CD4-positive, alpha-beta T cell treated with Interleukin-2 at 100 ng/mL for 4 hours (primary cell): Measurements from ENCODE around the gene NDUFAF2.
A peak's percentile ranks its signal among the peaks of the same experiment; 100 is the strongest.
"Not testable (repeated sequence)": the region's sequence is repeated elsewhere in the genome, so short reads cannot be mapped to it uniquely, and the experiment has no call there.

ENCODE experiments used
- DNase-seq: peaks from one replicate; pipeline ENCODE4 v3.0.0-alpha.2; 2020; ENCODE audit warnings: low spot score

Gene NDUFAF2, protein sequence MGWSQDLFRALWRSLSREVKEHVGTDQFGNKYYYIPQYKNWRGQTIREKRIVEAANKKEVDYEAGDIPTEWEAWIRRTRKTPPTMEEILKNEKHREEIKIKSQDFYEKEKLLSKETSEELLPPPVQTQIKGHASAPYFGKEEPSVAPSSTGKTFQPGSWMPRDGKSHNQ

DNA sequence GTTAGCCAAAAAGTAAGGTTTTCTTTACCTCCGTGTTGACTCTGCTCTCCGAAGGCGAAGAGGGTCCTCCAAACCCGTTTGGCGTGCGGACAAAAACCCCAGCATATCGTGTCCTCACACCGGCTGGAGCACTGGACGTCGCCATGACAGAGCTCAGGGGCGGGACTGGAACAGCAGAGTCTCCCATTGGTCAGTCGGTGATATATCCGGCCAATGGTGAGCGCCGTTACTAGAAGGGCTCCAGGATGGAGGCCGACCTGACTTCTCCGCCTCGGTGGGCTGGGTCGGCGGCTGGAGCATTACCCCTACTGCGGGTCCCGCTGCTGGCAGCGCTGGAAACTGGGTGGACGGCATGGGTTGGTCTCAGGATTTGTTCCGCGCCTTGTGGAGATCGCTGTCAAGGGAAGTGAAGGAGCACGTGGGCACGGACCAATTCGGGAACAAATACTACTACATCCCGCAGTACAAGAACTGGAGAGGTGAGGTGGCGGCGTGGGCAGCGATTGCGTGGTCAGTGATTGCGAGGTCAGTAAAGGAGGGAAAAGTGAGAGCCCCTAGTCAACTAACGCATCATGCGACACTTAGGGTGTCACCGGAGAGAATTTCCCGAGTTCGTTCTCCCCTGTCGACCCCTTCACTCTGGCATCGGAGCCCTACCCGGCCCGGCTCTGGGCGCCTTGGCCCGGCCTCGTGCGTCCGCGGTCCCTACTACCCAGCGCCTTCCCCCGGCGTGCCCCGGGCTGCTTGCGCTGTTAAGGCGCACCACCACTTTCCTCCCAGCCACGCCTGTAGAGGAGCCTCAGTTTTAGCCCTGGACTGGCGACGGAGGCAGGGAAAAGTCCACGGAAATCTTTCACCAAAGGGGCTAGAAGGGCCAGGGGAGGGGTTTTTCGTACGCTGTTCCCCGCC, at the start of gene NDUFAF2, which contains the start of gene ERCC8:
NDUFAF2 (plus strand) TSS at position 302 of the 909 bp plus-strand sequence; CDS start at position 353, 51 bp downstream.
ERCC8 (minus strand) TSS at position 167 of the 909 bp plus-strand sequence; CDS start at position 105, 62 bp downstream.
- peak; percentile 92 for DNase-seq

DNA sequence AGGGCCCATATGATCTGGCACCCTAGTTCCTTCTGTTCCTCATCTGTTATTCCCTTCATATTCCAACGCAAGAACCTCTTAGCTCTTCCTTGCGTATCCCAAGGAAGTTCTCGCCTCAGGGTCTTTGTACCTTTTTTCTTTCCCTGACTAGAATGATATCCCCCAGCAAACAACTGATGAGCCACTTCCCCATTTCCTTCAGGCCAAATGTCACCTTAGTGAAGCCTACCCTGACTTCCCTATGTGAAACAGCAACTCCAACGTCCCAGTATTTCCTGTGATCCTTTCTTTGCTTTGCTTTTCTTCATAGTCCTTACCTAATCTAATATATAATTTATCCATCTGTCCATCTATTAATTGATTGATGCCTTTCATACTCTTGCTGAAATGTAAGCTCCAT, 48.0 kb upstream of the NDUFAF2 start:
- DNase-seq: no peak

DNA sequence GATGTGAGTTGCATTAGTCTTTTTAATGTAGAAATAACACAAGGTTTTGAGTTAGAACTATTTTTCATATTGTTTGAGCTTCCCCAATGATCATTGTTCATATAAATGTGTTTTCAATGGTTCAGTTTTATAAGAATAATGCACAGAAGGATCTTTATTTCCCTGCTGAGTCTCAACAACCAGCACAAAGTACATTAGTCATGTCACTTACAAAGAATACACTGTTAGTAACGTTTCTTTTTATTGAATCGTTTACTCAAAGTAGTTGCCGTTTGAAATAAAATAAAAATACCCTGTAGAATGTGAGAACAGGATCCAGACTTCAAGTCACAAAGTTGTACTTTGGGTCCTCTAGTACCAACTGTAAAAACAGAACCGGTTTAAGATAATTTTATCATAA, 41.6 kb upstream of the NDUFAF2 start:
- no peak for DNase-seq

DNA sequence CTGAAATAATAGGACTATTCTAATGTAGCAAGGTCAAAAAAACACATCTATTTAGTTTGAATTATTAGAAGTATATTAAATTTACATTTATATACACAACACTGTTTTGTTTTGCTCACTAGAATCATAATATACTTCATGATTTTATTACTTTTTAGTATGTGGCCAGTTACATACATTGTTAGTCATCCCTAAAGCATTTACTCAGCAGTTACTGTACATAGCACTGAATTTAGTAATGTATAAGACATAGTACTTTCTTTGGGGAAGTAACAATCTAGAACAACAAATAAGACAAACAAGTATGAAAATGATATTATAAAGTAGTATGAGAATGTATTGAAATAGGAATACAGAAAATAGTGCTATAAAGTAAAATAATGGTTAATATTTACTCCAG, 28.4 kb upstream of the NDUFAF2 start:
- DNase-seq: no peak

DNA sequence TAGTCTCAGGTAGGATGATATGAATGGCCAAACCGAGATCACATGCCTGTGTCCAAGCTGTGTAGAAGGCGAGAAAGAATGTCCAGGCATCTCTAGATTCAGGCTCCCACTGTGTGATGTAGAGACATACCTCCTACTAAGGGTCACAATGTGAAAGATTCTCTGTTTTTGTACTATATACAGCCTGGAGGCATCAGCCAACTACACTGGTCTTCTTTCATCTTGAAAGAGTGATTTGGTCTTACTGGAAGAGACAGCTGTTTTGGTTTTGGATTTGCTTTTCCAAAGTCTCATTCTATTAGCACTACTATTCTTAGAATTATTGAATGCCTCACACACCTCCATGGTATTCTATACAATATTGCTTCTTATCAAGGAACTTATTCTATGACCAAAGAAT, 26.5 kb upstream of the NDUFAF2 start:
- DNase-seq: no peak

DNA sequence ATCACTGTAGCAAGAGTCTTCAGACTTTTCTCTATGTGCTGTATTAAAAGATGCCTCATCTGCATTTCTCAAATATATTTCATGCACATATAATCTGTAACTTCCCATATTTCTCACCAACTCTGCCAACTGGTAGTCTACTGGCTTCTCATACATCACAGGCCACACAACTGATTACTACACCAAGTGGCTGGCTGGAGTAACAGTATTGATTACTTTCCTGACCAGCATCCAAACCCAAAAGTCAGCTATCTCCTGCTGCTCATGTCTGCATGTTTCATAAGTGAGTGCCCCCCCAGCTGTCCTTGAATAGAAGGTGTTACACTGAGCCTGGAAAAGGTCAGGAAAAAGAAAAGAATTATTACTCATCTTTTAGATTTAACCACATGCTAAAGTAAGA, 17.6 kb upstream of the NDUFAF2 start:
- DNase-seq: no peak

DNA sequence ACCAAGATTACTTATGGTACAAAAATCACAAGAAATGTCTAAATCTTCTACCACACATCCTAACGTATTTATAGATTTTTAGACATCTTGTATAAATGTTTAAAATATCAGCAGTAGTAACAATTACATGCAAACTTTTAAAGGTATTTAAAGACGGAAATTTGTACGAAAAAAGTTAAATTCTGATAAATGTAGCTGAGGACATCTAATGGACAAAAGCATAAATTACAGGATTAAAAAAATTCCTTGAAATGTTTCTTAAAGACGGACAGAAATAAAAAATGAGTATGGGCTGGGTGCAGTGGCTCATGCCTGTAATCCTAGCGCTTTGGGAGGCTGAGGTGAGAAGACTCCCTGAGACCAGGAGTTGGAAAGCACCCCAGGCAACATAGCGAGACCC, 16.0 kb upstream of the NDUFAF2 start:
- DNase-seq: no peak

DNA sequence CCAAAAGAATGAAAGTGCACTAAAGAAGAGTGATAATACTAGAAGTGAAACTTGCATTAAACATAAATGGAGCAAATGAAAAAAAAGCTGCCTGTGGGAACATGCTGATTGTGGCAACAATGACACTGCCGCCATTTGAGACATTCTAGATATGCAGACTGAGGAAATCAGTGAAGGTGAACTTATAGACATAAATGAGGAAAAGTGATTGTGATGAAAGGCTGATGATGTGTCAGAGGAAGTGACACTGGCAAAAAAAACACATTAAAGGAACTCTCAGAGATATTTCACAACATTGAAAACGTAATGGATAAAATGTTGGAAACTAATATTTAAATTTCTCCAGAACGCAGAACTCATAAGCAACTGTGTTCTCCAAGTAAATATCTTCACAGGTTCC, 1.4 kb upstream of the NDUFAF2 start:
- no peak for DNase-seq

DNA sequence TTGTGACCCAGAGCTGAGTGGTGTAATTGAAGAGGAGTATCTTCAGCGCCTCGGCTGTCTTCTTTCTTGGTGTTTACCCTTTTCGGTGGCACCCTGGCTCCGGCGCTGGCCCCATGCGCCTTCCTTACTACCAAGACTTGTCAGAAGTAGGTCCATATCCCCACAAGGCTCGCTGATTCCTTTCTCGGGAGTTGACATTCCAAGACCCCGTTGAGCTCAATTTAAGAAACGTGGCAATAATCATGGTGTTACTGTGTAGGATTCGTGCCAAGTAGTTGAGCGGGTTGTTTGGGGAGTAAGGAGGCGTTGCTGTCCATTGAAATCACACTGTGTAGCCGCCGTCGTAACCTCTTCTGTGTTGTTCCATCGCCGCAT, 795 bp downstream of the NDUFAF2 start:
- no peak for DNase-seq

DNA sequence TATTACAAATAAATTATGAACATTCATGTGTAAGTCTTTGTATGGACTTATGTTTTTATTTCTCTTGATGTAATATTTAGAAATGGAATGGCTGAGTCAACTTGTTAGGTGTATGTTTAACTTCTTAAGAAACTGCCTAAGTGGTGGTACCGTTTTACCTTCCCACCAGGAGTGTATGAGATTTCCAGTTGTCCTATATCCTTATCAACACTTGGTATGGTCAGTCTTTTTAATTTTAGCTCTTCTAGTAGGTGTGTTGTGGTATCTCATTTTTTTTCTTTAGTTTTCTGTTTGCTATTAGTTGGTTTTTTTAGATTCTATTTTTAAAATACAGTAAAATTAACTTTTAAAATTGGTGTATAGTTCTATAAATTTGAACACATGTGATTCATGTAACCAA, 3.7 kb downstream of the NDUFAF2 start:
- DNase-seq: no peak

DNA sequence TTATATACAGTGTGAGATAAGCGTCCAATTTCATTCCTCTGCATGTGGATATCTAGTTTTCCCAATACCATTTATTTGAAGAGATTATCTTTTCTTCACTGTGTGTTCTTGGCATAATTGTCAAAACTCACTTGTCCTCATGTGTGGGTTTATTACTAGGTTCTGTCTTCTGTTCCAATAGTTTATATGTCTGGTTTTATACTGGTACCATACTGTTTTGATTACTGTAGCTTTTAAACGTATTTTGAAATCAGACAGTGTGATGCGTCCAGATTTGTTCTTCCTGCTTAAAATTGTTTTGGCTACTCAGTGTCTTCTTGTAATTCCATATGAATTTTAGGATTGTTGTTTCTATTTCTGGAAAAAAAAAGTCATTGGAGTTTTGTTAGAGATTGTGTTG, 10.2 kb downstream of the NDUFAF2 start:
- DNase-seq: no peak

DNA sequence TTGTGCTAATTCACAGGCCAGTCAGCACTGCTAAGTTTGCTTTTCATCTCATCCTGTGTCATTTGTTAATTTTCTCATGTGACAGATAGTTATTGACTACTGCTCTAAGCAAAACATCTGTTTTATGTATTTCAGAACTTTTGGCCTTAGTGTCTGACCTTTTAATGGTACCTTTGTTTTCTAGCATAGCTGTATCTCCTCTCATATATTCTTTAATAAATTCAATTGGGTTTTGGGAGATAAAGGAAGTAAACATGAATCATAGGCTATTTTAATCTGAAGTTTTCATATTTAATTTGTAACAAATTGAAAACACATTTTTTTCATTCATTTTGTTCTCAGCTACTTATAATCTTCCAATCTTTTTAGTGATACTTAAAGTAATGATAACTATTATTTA, 13.1 kb downstream of the NDUFAF2 start:
- DNase-seq: no peak

DNA sequence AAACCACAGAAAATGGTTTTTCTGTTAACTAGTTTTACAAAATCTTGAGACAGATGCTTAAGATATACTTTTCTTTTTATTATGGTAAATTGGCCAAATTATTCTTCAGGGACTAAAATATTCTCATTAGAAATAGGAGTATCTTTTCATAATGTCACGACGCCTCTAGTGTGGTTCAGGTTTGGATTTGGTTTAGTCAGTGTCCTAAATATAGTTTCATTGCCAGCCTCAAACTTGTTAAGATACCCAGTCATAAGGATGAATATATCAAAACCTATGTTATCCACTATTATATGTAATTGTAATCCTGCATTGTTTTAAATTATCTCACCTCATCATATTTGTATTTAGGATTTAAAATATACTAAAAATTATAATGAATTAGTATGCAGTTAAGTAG, 13.7 kb downstream of the NDUFAF2 start:
- no peak for DNase-seq

DNA sequence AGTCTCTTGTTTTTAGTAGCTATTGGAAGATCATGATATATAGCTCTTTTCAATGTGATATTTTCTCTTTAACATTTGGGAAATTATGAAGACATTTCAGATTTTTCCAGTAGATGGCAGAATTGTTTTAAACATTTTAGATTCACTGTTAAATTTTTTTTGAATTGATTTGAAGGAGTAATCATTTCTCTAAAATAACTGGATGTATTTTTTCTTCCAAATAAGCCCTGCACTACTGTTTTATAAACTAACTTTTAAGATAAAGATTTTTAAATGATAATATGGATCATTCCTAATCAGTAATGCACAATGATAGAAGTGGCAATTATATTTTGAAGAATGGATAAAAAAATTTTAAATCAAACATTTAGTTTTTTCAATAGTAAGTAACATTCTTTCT, 14.2 kb downstream of the NDUFAF2 start:
- DNase-seq: peak; percentile 11

DNA sequence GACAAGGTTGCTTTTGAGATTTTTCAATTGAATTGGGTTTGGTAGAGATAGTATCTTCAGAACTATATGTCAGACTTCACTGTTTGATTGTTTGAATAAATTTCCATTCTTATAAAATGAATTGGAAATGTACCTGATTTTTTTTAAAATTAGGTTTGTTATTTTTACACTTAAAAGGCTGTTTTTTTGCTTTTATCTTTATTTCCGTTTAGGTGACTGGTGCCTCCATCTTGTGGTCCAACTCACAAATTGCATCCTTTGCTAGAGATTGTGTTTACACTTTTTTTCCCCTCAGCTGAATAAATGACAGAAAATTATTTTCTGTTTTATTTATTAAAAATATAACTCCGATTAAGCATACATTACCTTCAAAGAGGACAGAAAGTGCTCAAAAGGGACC, 15.6 kb downstream of the NDUFAF2 start:
- peak; percentile 16 for DNase-seq

DNA sequence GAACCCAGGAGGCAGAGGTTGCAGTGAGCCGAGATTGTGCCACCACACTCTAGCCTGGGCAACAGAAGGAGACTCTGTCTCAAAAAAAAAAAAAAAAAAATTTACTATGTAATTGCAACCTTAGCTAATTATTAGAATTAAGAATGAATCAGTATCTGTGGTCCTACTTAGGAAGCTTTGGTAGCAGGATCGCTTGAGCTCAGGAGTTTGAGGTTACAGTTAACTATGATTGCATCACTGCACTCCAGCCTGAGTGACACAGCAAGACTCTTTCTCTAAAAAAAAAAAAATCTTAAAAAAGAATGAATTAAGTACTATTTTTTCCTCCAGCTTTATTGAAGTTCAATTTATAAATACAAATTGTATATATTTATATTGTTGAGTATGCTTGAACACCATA, 16.7 kb downstream of the NDUFAF2 start:
- no peak for DNase-seq

DNA sequence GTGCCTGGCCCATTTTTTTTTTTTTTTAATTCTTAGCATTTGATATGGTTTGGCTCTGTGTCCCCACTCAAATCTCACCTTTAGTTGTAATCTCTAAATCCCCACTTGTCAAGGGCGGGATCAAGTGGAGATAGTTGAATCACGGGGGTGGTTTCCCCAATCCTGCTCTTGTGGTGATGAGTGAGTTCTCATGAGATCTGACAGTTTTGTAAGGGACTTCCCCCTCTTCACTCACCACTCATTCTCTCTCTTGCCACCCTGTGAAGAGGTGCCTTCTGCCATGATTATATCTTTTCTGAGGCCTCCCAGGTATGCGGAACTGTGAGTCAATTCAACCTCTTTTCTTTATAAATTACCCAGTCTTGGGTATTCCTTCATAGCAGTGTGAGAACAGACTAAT, 27.2 kb downstream of the NDUFAF2 start:
- peak; percentile 9 for DNase-seq

DNA sequence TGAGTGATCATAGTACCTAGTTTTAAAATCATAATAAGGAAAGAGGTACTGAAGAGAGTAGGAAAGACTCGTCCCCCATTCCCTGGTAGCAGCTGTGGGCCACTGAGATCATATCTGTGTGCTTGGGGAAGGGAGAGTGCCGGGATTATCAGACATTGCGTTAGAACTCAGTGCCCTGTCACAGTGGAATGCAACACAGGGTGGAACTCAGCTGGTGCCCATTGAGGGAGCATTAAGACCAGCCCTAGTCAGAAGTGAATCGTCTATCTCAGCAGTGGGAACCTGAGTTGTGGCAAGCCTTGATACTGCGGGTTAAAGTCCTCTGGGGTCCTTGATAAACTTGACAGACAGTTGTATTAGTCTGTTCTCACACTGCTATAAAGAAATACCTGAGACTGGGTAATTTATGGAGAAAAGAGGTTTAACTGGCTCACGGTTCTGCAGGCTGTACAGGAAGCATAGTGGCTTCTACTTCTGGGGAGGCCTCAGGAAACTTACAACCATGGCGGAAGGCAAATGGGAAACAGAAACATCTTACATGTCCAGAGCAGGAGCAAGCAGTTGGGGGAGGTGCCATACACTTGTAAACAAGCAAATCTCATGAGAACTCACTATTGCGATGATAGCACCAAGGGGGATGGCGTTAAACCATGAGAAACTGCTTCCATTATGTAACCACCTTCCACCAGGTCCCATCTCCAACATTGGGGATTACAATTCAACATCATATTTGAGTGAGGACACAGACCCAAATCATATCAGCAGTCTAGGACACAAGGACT, 33.1 kb downstream of the NDUFAF2 start:
- no peak for DNase-seq

DNA sequence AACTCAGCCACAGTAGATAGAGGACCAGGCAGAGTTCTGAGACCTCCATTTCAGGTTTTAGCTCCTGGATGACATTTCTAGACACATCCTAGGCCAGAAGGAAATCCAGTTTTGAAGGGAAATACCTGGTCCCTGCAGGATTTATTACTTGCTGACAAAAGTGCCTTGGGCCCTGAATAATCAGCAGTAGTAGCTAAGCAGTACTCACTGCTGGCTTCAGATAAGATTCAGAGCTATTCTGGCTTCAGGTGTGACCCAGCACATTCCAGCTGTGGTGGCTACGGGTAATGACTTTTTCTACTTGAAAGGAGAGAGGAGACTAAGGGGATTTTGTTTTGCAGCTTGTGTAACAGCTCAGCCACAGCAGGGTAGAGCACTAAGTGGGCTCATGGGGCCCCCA, 34.0 kb downstream of the NDUFAF2 start:
- no peak for DNase-seq

DNA sequence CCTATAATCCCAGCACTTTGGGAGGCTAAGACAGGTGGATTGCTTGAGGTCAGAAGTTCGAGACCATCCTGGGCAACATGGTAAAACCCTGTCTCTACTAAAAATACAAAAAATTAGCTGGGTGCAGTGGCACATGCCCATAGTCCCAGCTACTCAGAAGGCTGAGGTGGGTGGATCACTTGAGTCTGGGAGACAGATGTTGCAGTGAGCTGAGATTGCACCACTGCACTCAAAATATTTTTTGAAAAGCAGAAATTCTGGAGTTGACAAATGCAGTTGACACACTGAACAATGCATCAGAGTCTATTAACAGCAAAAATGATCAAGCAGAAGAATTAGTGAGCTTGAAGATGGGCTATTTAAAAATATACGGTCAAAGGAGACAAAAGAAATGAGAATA, 35.5 kb downstream of the NDUFAF2 start:
- DNase-seq: no peak

DNA sequence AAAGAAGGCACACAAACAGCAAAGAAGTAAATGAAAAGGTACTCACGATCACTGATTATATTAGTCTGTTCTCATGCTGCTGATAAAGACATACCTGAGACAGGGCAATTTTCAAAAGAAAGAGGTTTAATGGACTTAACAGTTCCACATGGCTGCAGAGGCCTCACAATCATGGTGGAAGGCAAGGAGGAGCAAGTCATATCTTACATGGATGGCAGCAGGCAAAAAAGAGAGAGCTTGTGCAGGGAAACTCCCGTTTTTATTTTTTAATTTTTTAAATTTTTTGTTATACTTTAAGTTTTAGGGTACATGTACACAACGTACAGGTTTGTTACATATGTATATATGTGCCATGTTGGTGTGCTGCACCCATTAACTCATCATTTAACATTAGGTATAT, 37.1 kb downstream of the NDUFAF2 start:
- not testable (repeated sequence) for DNase-seq

DNA sequence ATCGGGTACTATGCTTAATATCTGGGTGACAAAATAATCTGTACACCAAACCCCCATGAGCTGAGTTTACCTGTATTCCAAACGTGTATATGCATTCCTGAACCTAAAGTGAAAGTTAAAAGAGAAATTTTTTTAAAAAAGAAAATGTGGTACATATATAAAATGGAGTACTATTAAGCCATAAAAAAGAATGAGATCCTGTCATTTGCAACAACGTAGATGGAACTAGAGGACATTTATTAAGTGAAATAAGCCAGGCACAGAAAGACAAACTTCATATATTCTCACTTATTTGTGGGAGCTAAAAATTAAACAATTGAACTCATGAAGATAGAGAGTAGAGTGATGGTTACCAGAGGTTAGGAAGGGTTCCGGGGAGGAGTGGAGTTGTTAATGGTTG, 44.8 kb downstream of the NDUFAF2 start:
- no peak for DNase-seq

DNA sequence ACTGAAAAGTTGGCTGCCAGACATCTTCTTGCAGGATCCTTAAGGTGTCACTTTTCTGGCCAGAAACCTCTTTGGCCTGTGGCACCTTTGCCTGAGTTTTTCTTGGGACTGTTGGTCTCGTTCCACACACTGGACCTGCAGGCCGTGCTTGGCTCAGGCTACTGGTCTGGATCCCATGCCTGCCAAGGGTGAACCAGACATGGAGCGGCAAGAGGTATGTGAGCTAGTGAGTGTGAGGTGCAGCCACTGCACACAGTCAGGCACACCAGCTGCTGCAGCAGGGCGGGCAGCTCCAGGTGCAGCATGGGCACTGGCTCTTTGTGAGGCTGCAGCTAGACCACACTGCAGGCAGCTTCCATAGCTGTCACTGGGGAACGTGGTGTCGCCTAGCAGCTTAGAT, 47.9 kb downstream of the NDUFAF2 start:
- DNase-seq: no peak
